HEK293 (cell line): ENCODE data around the gene CERS5.

Experiments used
- BCL11A ChIP-seq: fragments of 450-650 bp; formaldehyde crosslinking; IDR thresholded peaks from 2 replicates; pipeline ENCODE4 v1.5.1; 2016; ENCODE audit warnings: low read depth, missing biosample characterization, missing genetic modification characterization
- GLI2 ChIP-seq: fragments of 450-650 bp; formaldehyde crosslinking; IDR thresholded peaks from 2 replicates; pipeline ENCODE4; 2017; ENCODE audit warnings: missing biosample characterization, missing genetic modification characterization, low read depth, borderline replicate concordance
- GLIS2 ChIP-seq: fragments of 450-650 bp; formaldehyde crosslinking; IDR thresholded peaks from 2 replicates; pipeline ENCODE4 v1.5.1; 2016; ENCODE audit warnings: missing biosample characterization, missing genetic modification characterization
- HOXC10 ChIP-seq: sonication (generic); formaldehyde crosslinking; IDR thresholded peaks from 2 replicates; pipeline ENCODE4 v1.8.1; 2023; ENCODE audit warnings: mild to moderate bottlenecking, missing genetic modification reagents
- IKZF3 ChIP-seq: fragments of 450-650 bp; IDR thresholded peaks from 2 replicates; pipeline ENCODE4 v1.5.0; 2018; ENCODE audit warnings: missing biosample characterization, mild to moderate bottlenecking, missing genetic modification characterization, moderate library complexity
- KLF1 ChIP-seq: fragments of 450-650 bp; formaldehyde crosslinking; IDR thresholded peaks from 2 replicates; pipeline ENCODE4 v1.5.1; 2016; ENCODE audit warnings: missing biosample characterization, missing genetic modification characterization
- KLF10 ChIP-seq: fragments of 450-650 bp; IDR thresholded peaks from 2 replicates; pipeline ENCODE4 v1.5.1; 2018; ENCODE audit warnings: missing biosample characterization, mild to moderate bottlenecking, missing genetic modification characterization
- KLF16 ChIP-seq: fragments of 450-650 bp; formaldehyde crosslinking; IDR thresholded peaks from 2 replicates; pipeline ENCODE4 v1.5.1; 2017; ENCODE audit warnings: missing biosample characterization, missing genetic modification characterization
- KLF17 ChIP-seq: fragments of 450-650 bp; formaldehyde crosslinking; IDR thresholded peaks from 2 replicates; pipeline ENCODE4 v1.5.1; 2016; ENCODE audit warnings: missing biosample characterization, missing genetic modification characterization
- MYNN ChIP-seq: fragments of 450-650 bp; formaldehyde crosslinking; IDR thresholded peaks from 2 replicates; pipeline ENCODE4 v1.5.1; 2016; ENCODE audit warnings: missing biosample characterization, missing genetic modification characterization, borderline replicate concordance
- OSR2 ChIP-seq: fragments of 450-650 bp; formaldehyde crosslinking; IDR thresholded peaks from 2 replicates; pipeline ENCODE4 v1.5.1; 2016; ENCODE audit warnings: missing biosample characterization, missing genetic modification characterization
- PRDM10 ChIP-seq: fragments of 450-650 bp; formaldehyde crosslinking; IDR thresholded peaks from 2 replicates; pipeline ENCODE4 v1.5.1; 2016; ENCODE audit warnings: missing biosample characterization, missing genetic modification characterization
- TRIM28 ChIP-seq: IDR thresholded peaks from 2 replicates; pipeline ENCODE4 v1.6.1; 2011; ENCODE audit warnings: low read length, control low read depth, borderline replicate concordance
- ZBTB8A ChIP-seq: fragments of 450-650 bp; formaldehyde crosslinking; IDR thresholded peaks from 2 replicates; pipeline ENCODE4 v1.5.1; 2016; ENCODE audit warnings: missing biosample characterization, missing genetic modification characterization
- ZEB2 ChIP-seq: fragments of 450-650 bp; formaldehyde crosslinking; IDR thresholded peaks from 2 replicates; pipeline ENCODE4 v1.5.1; 2016; ENCODE audit warnings: missing biosample characterization, missing genetic modification characterization
- ZFP37 ChIP-seq: fragments of 450-650 bp; formaldehyde crosslinking; IDR thresholded peaks from 2 replicates; pipeline ENCODE4 v1.5.1; 2016; ENCODE audit warnings: missing biosample characterization, missing genetic modification characterization
- ZFP69B ChIP-seq: fragments of 450-650 bp; formaldehyde crosslinking; IDR thresholded peaks from 2 replicates; pipeline ENCODE4 v1.5.1; 2016; ENCODE audit warnings: missing biosample characterization, missing genetic modification characterization
- ZNF10 ChIP-seq: fragments of 450-650 bp; formaldehyde crosslinking; IDR thresholded peaks from 2 replicates; pipeline ENCODE4 v1.5.1; 2017; ENCODE audit warnings: missing biosample characterization, missing genetic modification characterization
- ZNF114 ChIP-seq: fragments of 450-650 bp; formaldehyde crosslinking; IDR thresholded peaks from 2 replicates; pipeline ENCODE4 v1.5.0; 2017; ENCODE audit warnings: missing biosample characterization, missing genetic modification characterization
- ZNF157 ChIP-seq: fragments of 450-650 bp; formaldehyde crosslinking; IDR thresholded peaks from 2 replicates; pipeline ENCODE4 v1.5.1; 2016; ENCODE audit warnings: missing biosample characterization, missing genetic modification characterization
- ZNF18 ChIP-seq: fragments of 450-650 bp; formaldehyde crosslinking; IDR thresholded peaks from 2 replicates; pipeline ENCODE4 v1.5.1; 2016; ENCODE audit warnings: missing biosample characterization, missing genetic modification characterization
- ZNF221 ChIP-seq: fragments of 450-650 bp; formaldehyde crosslinking; IDR thresholded peaks from 2 replicates; pipeline ENCODE4 v1.5.1; 2017; ENCODE audit warnings: missing biosample characterization, missing genetic modification characterization, borderline replicate concordance
- ZNF26 ChIP-seq: fragments of 450-650 bp; formaldehyde crosslinking; IDR thresholded peaks from 2 replicates; pipeline ENCODE4 v1.5.1; 2016; ENCODE audit warnings: missing biosample characterization, missing genetic modification characterization
- ZNF394 ChIP-seq: fragments of 450-650 bp; formaldehyde crosslinking; IDR thresholded peaks from 2 replicates; pipeline ENCODE4 v1.5.1; 2016; ENCODE audit warnings: missing biosample characterization, missing genetic modification characterization, mild to moderate bottlenecking, moderate library complexity, borderline replicate concordance
- ZNF423 ChIP-seq: fragments of 450-650 bp; formaldehyde crosslinking; IDR thresholded peaks from 2 replicates; pipeline ENCODE4 v1.5.1; 2016; ENCODE audit warnings: missing biosample characterization, missing genetic modification characterization
- ZNF501 ChIP-seq: fragments of 450-650 bp; formaldehyde crosslinking; IDR thresholded peaks from 2 replicates; pipeline ENCODE4 v1.5.1; 2016; ENCODE audit warnings: missing biosample characterization, missing genetic modification characterization
- ZNF596 ChIP-seq: fragments of 450-650 bp; IDR thresholded peaks from 2 replicates; pipeline ENCODE4 v1.5.0; 2018; ENCODE audit warnings: missing biosample characterization, mild to moderate bottlenecking, missing genetic modification characterization, moderate library complexity
- ZNF610 ChIP-seq: fragments of 450-650 bp; formaldehyde crosslinking; IDR thresholded peaks from 2 replicates; pipeline ENCODE4 v1.5.1; 2016; ENCODE audit warnings: missing biosample characterization, missing genetic modification characterization, borderline replicate concordance
- ZNF629 ChIP-seq: fragments of 450-650 bp; formaldehyde crosslinking; IDR thresholded peaks from 2 replicates; pipeline ENCODE4 v1.5.1; 2017; ENCODE audit warnings: missing biosample characterization, missing genetic modification characterization
- ZNF692 ChIP-seq: fragments of 450-650 bp; formaldehyde crosslinking; IDR thresholded peaks from 2 replicates; pipeline ENCODE4 v1.5.1; 2016; ENCODE audit warnings: missing biosample characterization, missing genetic modification characterization
- ZNF830 ChIP-seq: fragments of 450-650 bp; IDR thresholded peaks from 2 replicates; pipeline ENCODE4 v1.5.0; 2018; ENCODE audit warnings: missing biosample characterization, missing genetic modification characterization, low read depth, mild to moderate bottlenecking, moderate library complexity

CERS5 gene

GRCh38 chr12:50167049-50167828 is at the start of gene CERS5 (continued):
- TF ChIP-seq ZNF114: no peak
- TF ChIP-seq ZNF692 (tag by site-specific recombination): peak; percentile 68
- TF ChIP-seq ZNF596: 0 out of 2 replicates have a peak, but pooled peaks have one; percentile 35
- no peak for TF ChIP-seq MYNN
- peak; percentile 34; the same call in 1 of the 2 replicates for TF ChIP-seq ZFP69B (tag by site-specific recombination)
- peak; percentile 42; the same call in 1 of the 2 replicates for TF ChIP-seq IKZF3 (tag by site-specific recombination)
- TF ChIP-seq ZFP37 (tag by site-specific recombination): 0 out of 2 replicates have a peak, but pooled peaks have one; percentile 65
- TF ChIP-seq HOXC10: no peak
- TF ChIP-seq KLF17 (tag by site-specific recombination): peak; percentile 50
- peak; percentile 89 for TF ChIP-seq ZBTB8A (tag by site-specific recombination)
- TF ChIP-seq ZNF26 (tag by site-specific recombination): no peak
- no peak for TF ChIP-seq ZNF830 (tag by site-specific recombination)
- peak; percentile 60; the same call in 1 of the 2 replicates for TF ChIP-seq BCL11A (tag by site-specific recombination)
- TF ChIP-seq TRIM28: no peak
- TF ChIP-seq PRDM10 (tag by site-specific recombination): peak; percentile 82
- peak; percentile 99 for TF ChIP-seq GLIS2
- peak; percentile 93 for TF ChIP-seq KLF16 (tag by site-specific recombination)
- no peak; the same call in 1 of the 2 replicates for TF ChIP-seq ZNF221 (tag by site-specific recombination)
- TF ChIP-seq ZEB2 (tag by site-specific recombination): peak; percentile 67; the same call in 1 of the 2 replicates
- 0 out of 2 replicates have a peak, but pooled peaks have one; percentile 4 for TF ChIP-seq ZNF629 (tag by site-specific recombination)
- TF ChIP-seq KLF1 (tag by site-specific recombination): peak; percentile 99
- no peak for TF ChIP-seq ZNF423 (tag by site-specific recombination)
- peak; percentile 85 for TF ChIP-seq ZNF610 (tag by site-specific recombination)
- TF ChIP-seq ZNF18: no peak; the same call in 1 of the 2 replicates
- TF ChIP-seq OSR2 (tag by site-specific recombination): peak; percentile 14; the same call in 1 of the 2 replicates
- TF ChIP-seq ZNF501 (tag by site-specific recombination): peak; percentile 89
- peak; percentile 99 for TF ChIP-seq KLF10
- TF ChIP-seq ZNF157 (tag by site-specific recombination): no peak
- TF ChIP-seq GLI2 (tag by site-specific recombination): no peak
- TF ChIP-seq ZNF10 (tag by site-specific recombination): no peak
- peak; percentile 60 for TF ChIP-seq ZNF394 (tag by site-specific recombination)
